Left cardiac atrium (tissue), 4 donors: Measurements from ENCODE around the gene IPP. TPM values are rescaled to one million over a fixed set of nuclear protein-coding genes. Genes with fewer than 3 reads are reported as not detected.
A peak's percentile ranks its signal among the peaks of the same experiment; 100 is the strongest.
"Not testable (repeated sequence)": the region's sequence is repeated elsewhere in the genome, so short reads cannot be mapped to it uniquely, and the experiment has no call there.

Source experiments
- ATAC-seq, 2 donors: fragments of 200-7000 bp; cut with Tn5 transposase; one replicate each; pipeline ENCODE4 v1.9.1; 2020; ENCODE audit warnings: mild to moderate bottlenecking in 2 of 2, moderate library complexity in 2 of 2
- DNase-seq: peaks from one replicate; pipeline ENCODE4 v3.0.0-alpha.2; 2020
- intact Hi-C, 2 donors: fragments of 100-400 bp; cut with DNase I; formaldehyde crosslinking; loops; one replicate each; pipeline versions ENCODE4 v1.14.1 to v1.15.1; 2022 to 2023
- total RNA-seq, 2 donors: library from RNA; stranded (reverse); fragmentation: NEBNext Ultra II Directional; extraction: Animal tissue kit (Norgen Biotek cat#: 25700); gene quantifications; one replicate each; pipeline ENCODE4 v1.2.1, GENCODE V29; 2021
- donor health status: DM: no; HTN: yes; CAD: no.
- donor health status: DM: no; HTN: yes; CAD: no; lungs with severe emphysema.
- donor health status: DM: yes; HTN: yes; CAD: no.
- donor health status: Dilated cardiomyopathy.

IPP gene
- total RNA-seq, 2 donors from 2014 or later: 9.4 to 11.2 TPM

- ATAC-seq: peak; percentile 94 to 96
- intact Hi-C loops: no loop called here
Measured at GRCh38 chr1:45687014-45687753, 63.3 kb downstream of the IPP start.

GRCh38 chr1:45686288-45687013, 64.0 kb downstream of the IPP start, which contains the start of gene GPBP1L1:
Gene GPBP1L1 (minus strand): TSS chr1:45686533. CDS start chr1:45659087, 27,446 bp downstream.
- intact Hi-C loops: no loop called here
- DNase-seq: peak; percentile 98
- ATAC-seq: peak; percentile 92 to 94

More at GRCh38 chr1:45687014-45687753, 63.3 kb downstream of the IPP start:
- peak; percentile 98 for DNase-seq

DNA sequence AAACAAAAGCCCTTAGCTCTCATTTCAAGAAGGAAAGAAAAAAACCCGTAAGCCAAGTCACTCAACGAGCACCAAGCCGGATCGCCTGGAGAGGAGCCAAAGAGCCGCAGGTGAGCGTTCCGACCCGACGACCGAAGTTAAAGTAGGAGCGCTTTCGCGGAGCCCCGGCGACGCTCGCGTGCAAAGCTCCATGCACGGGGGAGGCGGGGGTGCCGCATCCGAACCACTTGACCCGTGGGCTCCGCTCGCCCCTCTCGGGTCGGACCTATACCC, 64.5 kb downstream of the IPP start:
- intact Hi-C loops: no loop called here
- peak; percentile 73 for DNase-seq
- peak in 1 of 2 donors; percentile 0 for ATAC-seq

GRCh38 chr1:45685308-45686014, 65.0 kb downstream of the IPP start:
- DNase-seq (no peak), ATAC-seq (no peak)
- intact Hi-C loops: no loop called here

GRCh38 chr1:45684402-45684801, 66.1 kb downstream of the IPP start:
- intact Hi-C loops: no loop called here
- no peak for ATAC-seq

DNA sequence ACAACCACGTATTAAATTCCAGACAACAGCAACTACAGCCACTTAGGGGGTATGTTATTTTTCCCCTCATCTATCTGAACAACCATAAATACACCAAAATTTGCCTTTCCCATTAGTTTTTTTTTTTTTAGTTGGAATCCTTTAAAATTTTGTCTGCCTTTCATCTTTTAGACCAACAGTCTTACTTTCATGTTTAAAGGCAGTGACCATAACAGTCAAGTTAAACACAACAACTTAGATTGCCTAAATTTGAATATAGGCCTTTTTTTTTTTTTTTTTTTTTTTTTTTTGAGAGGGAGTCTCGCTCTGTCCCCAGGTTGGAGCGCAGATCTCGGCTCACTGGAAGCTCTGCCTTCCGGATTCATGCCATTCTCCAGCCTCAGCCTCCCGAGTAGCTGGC, 67.5 kb downstream of the IPP start:
- no peak for DNase-seq
- intact Hi-C loops: no loop called here
- no peak for ATAC-seq

More at GRCh38 chr1:45684402-45684801, 66.1 kb downstream of the IPP start:
- no peak for DNase-seq

- DNase-seq (no peak), ATAC-seq (peak in 1 of 2 donors; percentile 51)
- intact Hi-C loops: no loop called here
Measured at GRCh38 chr1:45679123-45679522, 71.3 kb downstream of the IPP start.

- ATAC-seq (no peak), DNase-seq (no peak)
- intact Hi-C loops: no loop called here
Measured at GRCh38 chr1:45678489-45678888, 72.0 kb downstream of the IPP start.

GRCh38 chr1:45677751-45678245, 72.7 kb downstream of the IPP start:
- intact Hi-C loops: no loop called here
- ATAC-seq: no peak

DNA sequence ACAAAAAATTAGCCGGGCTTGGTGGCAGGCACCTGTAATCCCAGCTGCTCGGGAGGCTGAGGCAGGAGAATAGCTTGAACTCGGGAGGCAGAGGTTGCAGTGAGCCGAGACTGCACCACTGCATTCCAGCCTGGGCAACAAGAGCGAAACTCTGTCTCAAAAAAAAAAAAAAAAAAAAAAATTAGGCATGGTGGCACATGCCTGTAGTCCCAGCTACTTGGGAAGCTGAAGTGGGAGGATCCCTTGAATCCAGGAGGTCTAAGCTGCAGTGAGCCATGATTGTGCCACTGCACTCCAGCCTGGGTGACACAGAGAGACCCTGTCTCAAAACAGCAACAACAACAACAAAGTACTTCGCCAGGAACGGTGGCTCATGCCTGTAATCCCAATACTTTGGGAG, 73.9 kb downstream of the IPP start:
- ATAC-seq, intact Hi-C loops: not testable (repeated sequence)

More at GRCh38 chr1:45677751-45678245, 72.7 kb downstream of the IPP start:
- no peak for DNase-seq

GRCh38 chr1:45674478-45674877, 76.0 kb downstream of the IPP start:
- ATAC-seq: peak in 1 of 2 donors; percentile 45

More for the DNA sequence above, 73.9 kb downstream of the IPP start:
- DNase-seq: not testable (repeated sequence)

DNA sequence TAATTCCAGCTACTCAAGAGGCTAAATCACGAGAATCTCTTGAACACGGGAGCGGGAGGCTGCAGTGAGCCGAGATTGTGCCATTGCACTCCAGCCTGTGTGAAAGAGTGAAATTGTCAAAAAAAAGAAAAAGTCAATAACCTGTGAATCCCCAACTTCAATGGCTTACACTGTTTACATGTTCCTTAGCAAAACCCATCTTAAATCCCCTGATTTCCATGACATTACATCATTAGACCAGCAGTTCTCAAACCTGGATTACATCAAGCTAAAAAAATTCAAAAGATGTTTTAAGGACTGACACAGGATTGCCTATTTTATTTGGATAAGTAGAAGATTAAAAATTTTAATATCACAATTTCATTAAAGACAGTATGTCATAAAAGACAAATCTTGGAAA, 76.5 kb downstream of the IPP start:
- no peak for DNase-seq
- intact Hi-C loops: no loop called here
- ATAC-seq: no peak

More at GRCh38 chr1:45674478-45674877, 76.0 kb downstream of the IPP start:
- no peak for DNase-seq
- intact Hi-C loops: no loop called here

DNA sequence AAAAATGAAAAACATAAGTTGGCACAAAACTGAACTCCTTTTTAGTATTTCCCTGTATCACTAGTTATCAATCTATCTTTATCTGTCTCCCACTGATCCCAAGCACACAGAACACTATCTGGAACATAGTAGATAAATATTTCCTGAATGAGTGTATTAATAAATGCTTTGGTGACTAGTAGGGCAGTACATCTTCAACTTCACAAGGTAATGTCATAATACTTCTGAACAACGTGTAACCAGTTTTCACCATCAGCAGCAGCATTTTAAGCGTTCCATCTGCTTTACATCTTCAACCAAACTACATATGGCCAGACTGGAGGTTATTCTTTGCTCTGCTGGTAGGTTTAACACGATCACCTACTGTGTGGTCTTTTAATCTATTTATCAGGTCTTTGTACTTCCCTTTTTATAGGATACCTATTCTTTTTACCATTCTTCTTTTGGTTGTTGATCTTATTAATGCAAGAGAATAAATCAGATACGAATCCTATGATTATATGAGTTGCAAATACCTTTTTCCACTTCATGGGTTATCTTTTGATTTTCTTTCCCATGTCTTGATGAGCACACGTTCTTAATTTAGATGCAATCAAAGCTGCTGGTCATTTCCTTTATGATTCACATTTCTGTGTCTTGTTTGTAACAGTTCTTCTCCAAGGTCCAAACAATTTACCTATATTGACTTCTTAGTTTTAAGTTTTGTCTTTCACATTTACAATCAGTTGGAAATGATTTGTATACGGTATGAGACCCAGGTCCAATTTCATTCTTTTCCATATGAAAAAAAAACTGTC, 80.4 kb downstream of the IPP start:
- no peak for DNase-seq
- no peak for ATAC-seq
- intact Hi-C loops: no loop called here

- intact Hi-C loops: no loop called here
- no peak for ATAC-seq
- no peak for DNase-seq
Measured at GRCh38 chr1:45669379-45669778, 81.1 kb downstream of the IPP start.

- intact Hi-C loops: no loop called here
- ATAC-seq (no peak), DNase-seq (no peak)
Measured at GRCh38 chr1:45668526-45668925, 81.9 kb downstream of the IPP start.

DNA sequence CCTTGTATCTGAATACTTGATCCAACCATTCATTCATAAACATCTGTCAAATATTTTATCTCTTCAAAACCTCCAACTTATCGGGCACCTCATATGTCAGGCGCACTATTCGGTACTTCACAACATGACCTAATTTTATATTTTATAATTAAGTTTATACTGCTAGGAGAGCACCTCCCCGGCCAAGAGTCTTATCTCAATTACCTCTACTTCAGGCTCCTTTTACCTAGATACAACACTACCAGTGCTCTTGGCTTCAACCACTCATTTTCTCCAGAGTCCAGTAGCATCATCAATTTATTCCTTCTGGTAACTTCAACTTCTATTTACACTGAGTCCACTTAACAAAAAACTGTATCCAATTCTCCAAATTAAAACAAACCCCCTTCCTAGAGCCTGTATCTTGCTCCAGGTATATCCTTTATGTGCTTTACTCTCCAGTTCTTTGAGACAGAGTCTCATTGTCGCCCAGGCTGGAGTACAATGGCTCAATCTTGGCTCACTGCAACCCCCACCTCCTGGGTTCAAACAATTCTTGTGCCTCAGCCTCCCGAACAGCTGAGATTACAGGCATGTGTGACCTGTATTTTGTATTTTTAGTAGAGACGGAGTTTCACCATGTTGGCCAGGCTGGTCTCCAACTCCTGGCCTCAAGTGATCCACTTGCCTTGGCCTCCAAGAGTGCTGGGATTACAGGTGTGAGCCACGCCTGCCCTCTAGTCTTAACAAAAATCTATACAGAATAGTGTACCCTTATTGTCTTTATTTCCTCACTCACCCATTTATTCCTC, 82.9 kb downstream of the IPP start:
- ATAC-seq (no peak), DNase-seq (no peak)
- intact Hi-C loops: no loop called here

DNA sequence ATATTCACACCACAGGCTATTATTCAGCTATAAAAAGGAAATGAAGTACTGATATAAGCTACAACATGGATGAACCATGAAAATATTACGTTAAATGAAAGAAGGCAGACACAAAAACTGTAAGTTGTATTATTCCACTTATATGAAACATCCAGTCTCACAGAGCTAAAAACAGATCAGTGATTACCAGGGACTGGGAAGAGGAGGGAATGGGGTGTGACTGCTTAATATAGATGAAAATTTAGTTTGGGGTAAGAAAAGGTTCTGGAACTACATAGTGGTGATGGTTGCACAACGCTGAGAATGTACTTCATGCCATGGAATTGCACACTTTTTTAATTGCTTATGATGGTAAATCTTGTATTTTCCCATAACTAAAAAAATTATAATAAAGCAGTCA, 83.6 kb downstream of the IPP start:
- DNase-seq (no peak), ATAC-seq (no peak)
- intact Hi-C loops: no loop called here

GRCh38 chr1:45660336-45660735, 90.1 kb downstream of the IPP start:
- ATAC-seq: no peak
- DNase-seq: no peak
- intact Hi-C loops: no loop called here
